Mammary epithelial cell (primary cell): Measurements from ENCODE around the gene RASSF5.
A peak's percentile ranks its signal among the peaks of the same experiment; 100 is the strongest.

Experiments used
- EZH2 ChIP-seq: IDR thresholded peaks from 2 replicates; pipeline ENCODE4 v1.6.1; 2012; ENCODE audit warnings: low read length, inconsistent platforms, borderline replicate concordance
- TF ChIP-seq, protein P1 (sequence below), 2 donors: IDR thresholded peaks in 1 of 2; conservative IDR thresholded peaks in 1 of 2; 2 replicates each; pipeline ENCODE4 v1.5.1; 2011 to 2012; ENCODE audit warnings: inconsistent platforms in 2 of 2, low read length in 2 of 2, mild to moderate bottlenecking in 2 of 2, control low read depth in 1 of 2, low read depth in 1 of 2; ENCODE audit not compliant: insufficient read depth in 1 of 2; ENCODE audit errors: extremely low read depth in 1 of 2

- TF ChIP-seq, protein P1, sequence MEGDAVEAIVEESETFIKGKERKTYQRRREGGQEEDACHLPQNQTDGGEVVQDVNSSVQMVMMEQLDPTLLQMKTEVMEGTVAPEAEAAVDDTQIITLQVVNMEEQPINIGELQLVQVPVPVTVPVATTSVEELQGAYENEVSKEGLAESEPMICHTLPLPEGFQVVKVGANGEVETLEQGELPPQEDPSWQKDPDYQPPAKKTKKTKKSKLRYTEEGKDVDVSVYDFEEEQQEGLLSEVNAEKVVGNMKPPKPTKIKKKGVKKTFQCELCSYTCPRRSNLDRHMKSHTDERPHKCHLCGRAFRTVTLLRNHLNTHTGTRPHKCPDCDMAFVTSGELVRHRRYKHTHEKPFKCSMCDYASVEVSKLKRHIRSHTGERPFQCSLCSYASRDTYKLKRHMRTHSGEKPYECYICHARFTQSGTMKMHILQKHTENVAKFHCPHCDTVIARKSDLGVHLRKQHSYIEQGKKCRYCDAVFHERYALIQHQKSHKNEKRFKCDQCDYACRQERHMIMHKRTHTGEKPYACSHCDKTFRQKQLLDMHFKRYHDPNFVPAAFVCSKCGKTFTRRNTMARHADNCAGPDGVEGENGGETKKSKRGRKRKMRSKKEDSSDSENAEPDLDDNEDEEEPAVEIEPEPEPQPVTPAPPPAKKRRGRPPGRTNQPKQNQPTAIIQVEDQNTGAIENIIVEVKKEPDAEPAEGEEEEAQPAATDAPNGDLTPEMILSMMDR (conservative IDR thresholded peaks at IDR 0.05 in 1 of 2, IDR thresholded peaks at IDR 0.05 in 1 of 2; ENCODE audit: extremely low read depth in 1 of 2, insufficient read depth in 1 of 2, low read depth in 1 of 2, low read length in 2 of 2): peak; percentile 35 to 36
- no peak for TF ChIP-seq EZH2
Observed at GRCh38 chr1:206590025-206590758, 82.9 kb downstream of the RASSF5 start.
